Cardiac muscle cell (in vitro differentiated cells and primary cell): ENCODE data around the gene RAPGEF4. TPM values are rescaled to one million over a fixed set of nuclear protein-coding genes. Genes with fewer than 3 reads are reported as not detected.

Experiments
- DNase-seq, 2 donors: peaks; one replicate each; pipeline versions ENCODE4 v3.0.0 to v3.0.0-alpha.2; 2010 to 2017; ENCODE audit warnings: low read depth in 1 of 2, low spot score in 1 of 2
- H3K27ac ChIP-seq: fragments of 200-600 bp; sonication (generic); 2 replicates; pipeline ENCODE4 v1.5.1; 2016
- H3K27me3 ChIP-seq: fragments of 200-600 bp; sonication (generic); 2 replicates; pipeline ENCODE4 v1.6.0; 2016; ENCODE audit warnings: control low read depth
- H3K36me3 ChIP-seq: fragments of 200-600 bp; sonication (generic); 2 replicates; pipeline ENCODE4 v1.5.1; 2016; ENCODE audit warnings: control low read depth
- H3K4me1 ChIP-seq: fragments of 200-600 bp; sonication (generic); 2 replicates; pipeline ENCODE4 v1.8.1; 2017; ENCODE audit warnings: low read depth, mild to moderate bottlenecking, mixed run types
- H3K4me3 ChIP-seq: fragments of 200-600 bp; sonication (generic); 2 replicates; pipeline ENCODE4 v1.5.1; 2016; ENCODE audit warnings: mild to moderate bottlenecking
- H3K9me3 ChIP-seq: fragments of 200-600 bp; sonication (generic); 2 replicates; pipeline ENCODE4 v1.5.1; 2017; ENCODE audit warnings: low read depth, mild to moderate bottlenecking, control low read depth
- polyA plus RNA-seq: library from polyadenylated mRNA; unstranded; fragments of >200 nt; fragmentation: Nextera tagmentation; extraction: Ambion mirVana; gene quantifications from 2 replicates; pipeline ENCODE4 v1.2.1, GENCODE V29; 2016
- total RNA-seq: library from RNA; depleted of rRNA; stranded (reverse); fragments of >200 nt; gene quantifications from 2 replicates; pipeline ENCODE4 v1.2.3, GENCODE V29; 2016
- TF ChIP-seq, protein P1 (sequence below): IDR thresholded peaks from 2 replicates; pipeline ENCODE4 v1.5.1; 2012; ENCODE audit warnings: low read depth, mild to moderate bottlenecking, low read length

Gene RAPGEF4
- total and polyA plus RNA-seq, 2 experiments from 2014 or later: 5.3 to 21.2 TPM

DNA sequence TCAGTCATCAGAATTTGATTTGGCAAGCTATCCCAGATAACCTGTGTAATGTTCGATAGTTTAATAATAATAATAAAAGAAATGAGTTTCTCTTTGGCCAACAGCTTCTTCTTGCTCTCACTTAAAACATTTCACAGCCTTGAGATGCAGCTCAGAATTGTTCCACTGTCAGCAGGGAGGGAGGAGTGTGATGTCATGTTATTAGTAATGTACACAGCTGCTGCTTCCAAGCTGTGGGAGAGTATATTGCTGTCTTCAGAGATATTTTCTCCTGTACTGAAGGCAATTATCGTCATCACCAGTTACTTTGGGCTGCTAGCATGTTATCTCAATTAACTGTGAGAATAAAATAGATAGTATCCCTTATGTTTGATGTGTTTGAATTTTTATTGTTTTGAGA is 193.1 kb downstream of the RAPGEF4 start:
- Histone ChIP-seq H3K36me3 (no peaks in the 10 kb centered on the region), H3K27ac (no peak overlapping the region), H3K4me3 (no peak overlapping the region), H3K27me3 (no peaks in the 10 kb centered on the region), H3K9me3 (no peaks in the 10 kb centered on the region), H3K4me1 (peaks cover 34% of the 10 kb centered on the region)
- DNase-seq: peak in 1 of 2 donors; percentile 87
- TF ChIP-seq, protein P1, sequence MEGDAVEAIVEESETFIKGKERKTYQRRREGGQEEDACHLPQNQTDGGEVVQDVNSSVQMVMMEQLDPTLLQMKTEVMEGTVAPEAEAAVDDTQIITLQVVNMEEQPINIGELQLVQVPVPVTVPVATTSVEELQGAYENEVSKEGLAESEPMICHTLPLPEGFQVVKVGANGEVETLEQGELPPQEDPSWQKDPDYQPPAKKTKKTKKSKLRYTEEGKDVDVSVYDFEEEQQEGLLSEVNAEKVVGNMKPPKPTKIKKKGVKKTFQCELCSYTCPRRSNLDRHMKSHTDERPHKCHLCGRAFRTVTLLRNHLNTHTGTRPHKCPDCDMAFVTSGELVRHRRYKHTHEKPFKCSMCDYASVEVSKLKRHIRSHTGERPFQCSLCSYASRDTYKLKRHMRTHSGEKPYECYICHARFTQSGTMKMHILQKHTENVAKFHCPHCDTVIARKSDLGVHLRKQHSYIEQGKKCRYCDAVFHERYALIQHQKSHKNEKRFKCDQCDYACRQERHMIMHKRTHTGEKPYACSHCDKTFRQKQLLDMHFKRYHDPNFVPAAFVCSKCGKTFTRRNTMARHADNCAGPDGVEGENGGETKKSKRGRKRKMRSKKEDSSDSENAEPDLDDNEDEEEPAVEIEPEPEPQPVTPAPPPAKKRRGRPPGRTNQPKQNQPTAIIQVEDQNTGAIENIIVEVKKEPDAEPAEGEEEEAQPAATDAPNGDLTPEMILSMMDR: no peak

DNA sequence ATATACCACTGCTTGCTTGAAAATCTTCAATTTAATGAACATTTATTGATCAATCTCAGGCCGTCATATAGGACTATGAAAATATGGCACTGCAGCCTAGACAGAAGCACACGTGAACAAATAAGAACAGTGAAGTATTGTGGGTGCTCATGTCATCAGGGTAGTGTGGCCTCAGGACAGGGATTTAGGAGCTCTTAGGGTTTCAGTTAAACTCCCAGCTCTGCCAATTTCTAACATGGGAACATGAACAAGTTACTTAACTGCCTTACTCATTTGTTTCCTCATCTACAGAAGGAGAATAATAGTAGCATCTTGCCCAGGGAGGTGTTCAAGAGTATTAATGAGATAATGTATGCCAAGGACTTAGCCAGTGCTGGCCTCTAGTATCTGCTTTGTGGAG is 194.0 kb downstream of the RAPGEF4 start:
- no peaks in the 10 kb centered on the region for H3K36me3 ChIP-seq
- TF ChIP-seq, protein P1: no peak
- no peaks in the 10 kb centered on the region for H3K9me3 ChIP-seq
- H3K27ac ChIP-seq: no peak overlapping the region
- H3K4me3 ChIP-seq: no peak overlapping the region
- H3K27me3 ChIP-seq: no peaks in the 10 kb centered on the region
- DNase-seq: peak in 1 of 2 donors; percentile 27
- H3K4me1 ChIP-seq: peaks cover 31% of the 10 kb centered on the region

DNA sequence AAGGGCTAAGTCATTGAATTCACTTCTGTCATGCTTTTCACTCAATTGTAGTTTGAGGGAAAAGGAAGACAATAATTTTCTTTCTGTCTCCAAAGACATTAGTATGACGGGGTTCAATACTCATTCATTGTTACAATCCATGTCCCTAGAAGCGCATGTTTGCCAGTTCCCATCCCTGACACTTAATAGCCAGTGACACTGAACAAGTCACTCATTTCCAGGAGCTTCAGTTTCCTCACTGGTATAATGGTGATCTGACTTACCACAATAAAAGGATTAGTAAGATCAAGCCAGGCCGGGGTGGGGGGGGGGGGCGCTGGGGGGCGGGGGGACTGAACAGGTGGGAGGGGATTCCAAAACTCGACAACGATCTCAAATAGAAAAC is 195.2 kb downstream of the RAPGEF4 start:
- TF ChIP-seq, protein P1: no peak
- H3K4me1 ChIP-seq: peaks cover 31% of the 10 kb centered on the region
- no peaks in the 10 kb centered on the region for H3K9me3 ChIP-seq
- H3K4me3 ChIP-seq: no peak overlapping the region
- H3K36me3 ChIP-seq: no peaks in the 10 kb centered on the region
- peak overlapping the region; percentile 63 for H3K27ac ChIP-seq
- no peak for DNase-seq
- no peaks in the 10 kb centered on the region for H3K27me3 ChIP-seq

DNA sequence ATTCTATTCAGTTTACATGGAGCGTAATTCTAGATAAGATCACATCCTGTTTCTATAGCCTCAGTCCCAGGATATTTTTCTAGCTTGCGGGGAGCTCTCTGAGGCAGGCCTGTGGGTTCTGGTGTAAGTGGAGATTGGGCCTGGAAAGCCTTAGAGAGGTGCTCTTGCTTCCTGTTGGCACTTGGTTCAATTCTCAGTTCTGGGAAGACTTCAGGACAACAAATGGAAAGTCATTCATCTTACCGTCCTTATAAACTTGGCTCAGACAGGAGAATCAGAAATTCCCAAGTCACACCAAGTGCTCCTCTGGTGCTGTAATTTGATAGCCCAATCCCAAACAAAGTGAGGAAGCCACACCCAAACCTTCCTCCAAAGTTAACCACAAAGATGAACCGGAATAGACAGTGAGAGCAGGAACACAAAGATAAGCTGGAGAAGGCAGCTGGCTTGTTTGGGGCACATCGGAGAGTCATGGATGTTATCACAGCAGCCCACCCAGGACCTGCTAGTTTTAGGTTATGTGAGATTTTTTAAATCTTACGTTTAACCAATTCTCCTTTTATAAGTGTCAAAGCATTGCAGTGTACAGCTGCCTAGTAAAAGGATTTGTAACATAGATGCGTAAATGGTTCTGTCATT is 195.7 kb downstream of the RAPGEF4 start:
- Histone ChIP-seq H3K9me3 (no peaks in the 10 kb centered on the region), H3K4me1 (peaks cover 31% of the 10 kb centered on the region), H3K27ac (peak overlapping the region; percentile 63), H3K36me3 (no peaks in the 10 kb centered on the region), H3K4me3 (no peak overlapping the region), H3K27me3 (no peaks in the 10 kb centered on the region)
- TF ChIP-seq, protein P1: no peak
- peak; percentile 7 to 76 for DNase-seq

DNA sequence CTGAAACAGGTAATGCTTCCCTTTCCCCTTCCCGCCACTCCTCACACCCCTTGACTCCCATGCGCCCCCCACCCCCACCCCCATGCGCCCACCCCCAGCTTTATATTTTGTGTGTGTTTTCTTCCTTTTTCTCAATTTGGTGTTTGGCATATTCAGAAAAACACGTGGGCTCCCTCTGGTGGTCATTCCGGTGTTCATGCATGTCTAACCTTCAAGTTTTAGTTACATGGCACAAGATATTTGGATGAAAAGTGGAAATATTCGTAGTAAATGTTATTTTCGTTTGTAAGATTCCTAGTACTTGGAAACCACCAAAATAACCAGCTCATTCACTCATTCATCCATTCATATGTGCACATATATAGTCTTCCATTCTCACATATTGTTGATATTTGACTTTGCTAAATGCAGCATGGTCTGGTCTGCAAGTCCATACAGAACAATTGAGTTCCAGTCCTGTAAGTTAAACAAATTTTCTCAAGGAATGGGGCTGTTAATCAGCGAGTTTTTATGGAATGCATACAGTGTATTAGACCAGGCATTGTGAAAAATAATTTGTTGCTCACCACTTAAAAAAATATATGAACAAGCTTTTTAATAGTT is 196.4 kb downstream of the RAPGEF4 start:
- peak; percentile 82 to 85 for DNase-seq
- peaks cover 31% of the 10 kb centered on the region for H3K4me1 ChIP-seq
- H3K4me3 ChIP-seq: no peak overlapping the region
- H3K27me3 ChIP-seq: no peaks in the 10 kb centered on the region
- H3K9me3 ChIP-seq: no peaks in the 10 kb centered on the region
- H3K27ac ChIP-seq: no peak overlapping the region
- TF ChIP-seq, protein P1: peak; percentile 70
- no peaks in the 10 kb centered on the region for H3K36me3 ChIP-seq
